Measurements from ENCODE around the gene C1QTNF8. TPM values are rescaled to one million over a fixed set of nuclear protein-coding genes. Genes with fewer than 3 reads are reported as not detected.

C1QTNF8 gene
- total and polyA plus RNA-seq, 2 of the 8 experiments (the other 6 are each of a cell fraction or from before 2014, with no cell fraction given): not detected

- H3K27ac ChIP-seq (ENCODE audit: low read depth, low read length): no peak overlapping the region
- H4K20me1 ChIP-seq (replicated peaks in 1 of 2; ENCODE audit: control insufficient read depth in 1 of 2, insufficient read depth in 2 of 2, low read length in 2 of 2): no peaks in the 10 kb centered on the region
- no peaks in the 10 kb centered on the region for H3K23me2 ChIP-seq (ENCODE audit: low read depth, low read length)
- 94% methylated on average over 19 of the region's 23 CpGs; no CpG with 5 or more reads in 1 of the 2 experiments for WGBS, 2 experiments (ENCODE audit: extremely low coverage in 1 of 2, insufficient coverage in 1 of 2, insufficient read length in 1 of 2, insufficient replicate concordance in 2 of 2, low coverage in 1 of 2, low lambda C conversion rate in 2 of 2, missing lambda C conversion rate in 1 of 2)
- FAIRE-seq: no peak
- no peaks in the 10 kb centered on the region for H3K27me3 ChIP-seq (replicated peaks in 1 of 4; ENCODE audit: control insufficient read depth in 3 of 4, extremely low read depth in 1 of 4, insufficient read depth in 3 of 4, low read length in 3 of 4)
- H4K8ac ChIP-seq (ENCODE audit: extremely low read depth, insufficient read depth, low read length): no peak overlapping the region
- H3K14ac ChIP-seq (ENCODE audit: insufficient read length): no peak overlapping the region
- H4K91ac ChIP-seq (replicated peaks; ENCODE audit: insufficient read length, low read length): no peak overlapping the region
- H3K36me3 ChIP-seq (ENCODE audit: control insufficient read depth in 2 of 4, insufficient read depth in 4 of 4, low read length in 3 of 4): no peaks in the 10 kb centered on the region
- no peak overlapping the region for H2BK15ac ChIP-seq (ENCODE audit: low read length)
- H3K4me3 ChIP-seq (ENCODE audit: extremely low read depth in 1 of 4, insufficient read depth in 2 of 4, low read depth in 3 of 4, low read length in 4 of 4): no peak overlapping the region
- no peak overlapping the region for H2BK120ac ChIP-seq (replicated peaks; ENCODE audit: low read depth, low read length)
- H3K4me1 ChIP-seq (replicated peaks in 1 of 4; ENCODE audit: control insufficient read depth in 3 of 4, insufficient read depth in 4 of 4, low read length in 3 of 4): peaks cover 0 to 3% (median 0%) of the 10 kb centered on the region in 4 experiments; a peak in 3 of 7 replicates
- no peak overlapping the region for H2AFZ ChIP-seq (ENCODE audit: low read length)
- no peak overlapping the region for H3K4me2 ChIP-seq (ENCODE audit: insufficient read depth in 1 of 2, low read depth in 2 of 2, low read length in 2 of 2)
- H3K23ac ChIP-seq (ENCODE audit: insufficient read length): no peak overlapping the region
- ChIA-PET POLR2A (ENCODE audit: partially characterized antibody) (no interaction called here), CTCF (ENCODE audit: partially characterized antibody) (interaction anchor here (1.3 to 1.4 kb wide), 2 partner anchors 25 to 73 kb away, joined by 4 read pairs; no protein-coding TSS in a partner anchor)
- no peaks in the 10 kb centered on the region for H3K79me1 ChIP-seq (ENCODE audit: low read depth, low read length)
- H3K56ac ChIP-seq (replicated peaks; ENCODE audit: insufficient read length, low read depth, low read length): no peak overlapping the region
- no peak overlapping the region for H2BK20ac ChIP-seq (ENCODE audit: low read length)
- H4K5ac ChIP-seq (ENCODE audit: insufficient read length, low read depth, low read length): no peak overlapping the region
- no peaks in the 10 kb centered on the region for H3K79me2 ChIP-seq (ENCODE audit: control insufficient read depth in 1 of 2, insufficient read depth in 2 of 2, low read length in 2 of 2)
- no peak for DNase-seq (ENCODE audit: low read depth in 1 of 2, low spot score in 2 of 2)
- H3K9ac ChIP-seq (replicated peaks in 1 of 4; ENCODE audit: extremely low read depth in 1 of 4, low read depth in 3 of 4, low read length in 3 of 4): no peak overlapping the region
- H3K4ac ChIP-seq (replicated peaks; ENCODE audit: insufficient read length, low read depth, low read length): no peak overlapping the region
- H3K18ac ChIP-seq (ENCODE audit: extremely low read depth, low read length): no peak overlapping the region
- H3K9me3 ChIP-seq (ENCODE audit: insufficient read depth in 2 of 2, low read depth in 1 of 2, low read length in 1 of 2): no peaks in the 10 kb centered on the region
- no peak overlapping the region for H2BK5ac ChIP-seq (ENCODE audit: low read depth, low read length)
- no peak overlapping the region for H2BK12ac ChIP-seq (ENCODE audit: low read depth, low read length)
- H2AK5ac ChIP-seq (ENCODE audit: low read depth, low read length): no peak overlapping the region
- TF ChIP-seq EZH2 (IDR thresholded peaks at IDR 0.05; ENCODE audit: low read depth, low read length, severe bottlenecking) (no peak), JUND (IDR thresholded peaks at IDR 0.05; ENCODE audit: low read length) (no peak), ATF3 (IDR thresholded peaks at IDR 0.05; ENCODE audit: insufficient read depth, low read depth, low read length) (no peak), ATF2 (IDR thresholded peaks at IDR 0.05; ENCODE audit: low read length) (no peak), SIX5 (IDR thresholded peaks at IDR 0.05; ENCODE audit: low read depth, low read length) (no peak), SUZ12 (IDR thresholded peaks at IDR 0.05; ENCODE audit: low read length) (no peak), RBBP5 (IDR thresholded peaks at IDR 0.05; ENCODE audit: borderline replicate concordance, low read depth, low read length) (no peak), ASH2L (IDR thresholded peaks at IDR 0.05; ENCODE audit: low read length) (no peak), POLR2AphosphoS5 (IDR thresholded peaks at IDR 0.05; ENCODE audit: low read depth, low read length) (no peak), FOSL1 (IDR thresholded peaks at IDR 0.05; ENCODE audit: insufficient read depth, low read depth, low read length) (no peak)
Measured at GRCh38 chr16:1121009-1121408, 25.0 kb upstream of the C1QTNF8 start.

Measured in H1 (cell line).